ENCODE results near the gene MED13L.

- TF ChIP-seq CTCF (IDR thresholded peaks at IDR 0.05) (no peak), EZH2 (IDR thresholded peaks at IDR 0.05; ENCODE audit: borderline replicate concordance, insufficient read depth, low read depth, low read length, poor library complexity, severe bottlenecking) (no peak)
These were observed 148.7 kb downstream of the MED13L start for GRCh38 chr12:116128779-116129178.

Measured in B cell (primary cell).